Stimulated activated naive CD8-positive, alpha-beta T cell treated with anti-CD3 and anti-CD28 coated beads, Interleukin-15, Interleukin-2, amounts not matched to agents 100 U/mL and 50 U/mL, for 24 hours (primary cell): Measurements from ENCODE around the gene MZF1.
A peak's percentile ranks its signal among the peaks of the same experiment; 100 is the strongest.
"Not testable (repeated sequence)": the region's sequence is repeated elsewhere in the genome, so short reads cannot be mapped to it uniquely, and the experiment has no call there.

Experiments
- ATAC-seq: fragments of 150-1000 bp; cut with Tn5 transposase; one replicate; pipeline ENCODE4 v1.10.0; 2021
- DNase-seq: peaks from one replicate; pipeline ENCODE4 v3.0.0; 2021

MZF1 gene

DNA sequence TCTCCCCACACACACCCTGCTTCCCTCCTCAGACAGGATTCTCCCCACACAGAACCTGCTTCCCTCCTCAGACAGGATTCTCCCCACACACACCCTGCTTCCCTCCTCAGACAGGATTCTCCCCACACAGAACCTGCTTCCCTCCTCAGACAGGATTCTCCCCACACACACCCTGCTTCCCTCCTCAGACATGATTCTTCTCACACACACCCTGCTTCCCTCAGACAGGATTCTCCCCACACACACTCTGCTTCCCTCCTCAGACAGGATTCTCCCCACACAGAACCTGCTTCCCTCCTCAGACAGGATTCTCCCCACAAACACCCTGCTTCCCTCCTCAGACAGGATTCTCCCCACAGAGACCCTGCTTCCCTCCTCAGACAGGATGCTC lies 34.0 kb downstream of the MZF1 start:
- not testable (repeated sequence) for DNase-seq

DNA sequence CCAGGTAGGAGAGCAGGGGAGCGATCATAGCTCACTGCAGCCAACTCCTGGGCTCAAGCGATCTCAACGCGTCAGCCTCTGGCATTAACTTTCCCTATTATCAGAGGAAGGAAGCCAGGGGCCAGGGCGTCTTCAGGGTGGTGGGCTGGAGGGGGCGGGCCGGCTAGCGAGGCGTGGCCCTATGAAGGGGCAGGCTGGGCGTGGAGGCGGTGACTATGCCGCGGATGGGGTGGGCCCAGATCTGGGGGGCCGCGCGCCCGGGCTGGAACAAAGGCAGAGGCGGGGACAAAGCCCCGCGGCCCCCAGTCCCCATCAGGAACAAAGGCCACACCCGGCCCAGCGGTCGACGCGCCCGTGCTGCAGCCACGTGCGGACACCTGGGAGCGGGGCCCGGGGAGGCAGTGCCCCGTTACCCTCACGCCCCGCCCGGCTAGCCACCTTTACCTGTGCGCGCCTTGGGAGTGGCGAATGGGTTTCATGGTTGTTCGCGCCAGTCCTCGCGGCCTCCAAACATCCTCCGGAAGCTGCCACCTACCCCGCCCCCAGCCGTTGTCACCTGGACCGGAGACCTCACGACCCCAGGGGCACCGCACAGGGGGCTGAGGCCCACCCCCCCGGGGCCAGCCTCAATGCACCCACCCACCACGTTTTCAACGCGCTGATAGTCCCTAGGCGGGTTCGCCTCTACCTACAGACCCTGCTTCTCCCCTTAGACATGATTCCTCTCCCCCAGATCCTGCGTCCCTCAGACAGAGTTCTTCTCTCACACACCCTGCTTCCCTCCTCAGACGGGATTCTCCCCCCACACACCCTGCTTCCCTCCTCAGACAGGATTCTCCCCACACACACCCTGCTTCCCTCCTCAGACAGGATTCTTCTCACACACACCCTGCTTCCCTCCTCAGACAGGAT lies 34.6 kb downstream of the MZF1 start:
- DNase-seq (peak; percentile 64), ATAC-seq (peak; percentile 94)

More for the DNA sequence above, 34.0 kb downstream of the MZF1 start:
- ATAC-seq, result not testable (repeated sequence)

DNA sequence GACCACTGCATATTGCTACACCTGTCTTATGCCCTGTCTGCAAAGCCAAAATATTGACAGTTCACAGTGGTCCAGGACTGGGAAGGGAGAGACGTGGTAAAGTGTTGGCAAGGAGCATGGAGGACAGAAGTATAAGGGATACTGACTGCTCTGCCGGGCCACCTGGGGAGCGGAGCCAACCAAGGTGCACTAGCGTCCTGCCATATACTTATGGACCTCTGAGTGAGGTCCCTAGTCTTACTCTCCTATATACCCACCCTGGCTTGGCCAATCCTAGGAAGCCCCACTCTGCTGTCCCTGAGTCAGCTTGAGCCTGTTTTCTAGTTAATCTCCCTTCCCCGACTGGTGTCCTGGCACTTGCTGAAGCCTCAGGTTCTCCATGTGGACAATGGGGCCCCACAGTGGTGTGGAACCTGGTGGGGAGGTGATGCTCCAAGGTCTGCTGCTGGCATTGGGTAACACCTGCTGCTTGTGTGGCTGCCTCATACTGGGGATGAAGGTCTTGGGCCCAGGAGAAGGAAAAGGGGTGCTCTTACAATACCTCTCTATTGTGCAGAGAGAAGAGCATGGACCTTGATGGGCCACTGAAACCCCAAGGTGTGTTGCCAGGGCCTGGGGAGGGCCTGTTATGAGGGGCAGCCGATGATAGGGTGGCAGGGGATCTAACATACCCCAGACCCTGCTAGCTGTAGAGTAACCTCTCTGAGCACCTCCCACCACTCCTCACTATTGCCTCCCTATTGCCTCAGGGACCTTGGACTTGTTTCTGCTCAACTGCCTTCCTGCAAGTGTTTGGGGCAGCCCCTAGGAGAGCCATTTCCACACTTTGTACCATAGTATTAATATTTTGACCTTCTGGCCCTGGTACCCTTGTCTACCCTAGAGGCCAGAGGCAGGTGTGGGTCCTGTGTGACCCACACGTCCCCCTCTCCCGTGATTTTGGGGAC lies 36.0 kb downstream of the MZF1 start:
- DNase-seq, result no peak
- ATAC-seq, result no peak

DNA sequence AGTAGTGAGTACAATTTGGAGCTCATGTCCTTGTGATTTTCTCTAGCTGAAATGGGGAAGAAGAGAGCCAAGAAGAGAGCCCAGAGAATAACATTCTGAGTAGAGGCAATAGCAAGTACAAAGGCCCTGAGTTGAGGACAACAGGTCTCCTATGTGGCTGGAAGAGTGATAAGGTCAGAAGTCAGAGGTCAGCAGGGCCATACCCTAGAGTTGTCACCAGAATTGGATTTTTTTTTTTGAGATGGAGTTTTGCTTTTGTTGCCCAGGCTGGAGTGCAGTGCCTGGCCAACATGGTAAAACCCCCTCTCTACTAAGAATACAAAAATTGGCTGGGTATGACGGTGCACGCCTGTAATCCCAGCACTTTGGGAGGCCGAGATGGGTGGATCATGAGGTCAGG lies 37.3 kb downstream of the MZF1 start:
- ATAC-seq (no peak), DNase-seq (no peak)

DNA sequence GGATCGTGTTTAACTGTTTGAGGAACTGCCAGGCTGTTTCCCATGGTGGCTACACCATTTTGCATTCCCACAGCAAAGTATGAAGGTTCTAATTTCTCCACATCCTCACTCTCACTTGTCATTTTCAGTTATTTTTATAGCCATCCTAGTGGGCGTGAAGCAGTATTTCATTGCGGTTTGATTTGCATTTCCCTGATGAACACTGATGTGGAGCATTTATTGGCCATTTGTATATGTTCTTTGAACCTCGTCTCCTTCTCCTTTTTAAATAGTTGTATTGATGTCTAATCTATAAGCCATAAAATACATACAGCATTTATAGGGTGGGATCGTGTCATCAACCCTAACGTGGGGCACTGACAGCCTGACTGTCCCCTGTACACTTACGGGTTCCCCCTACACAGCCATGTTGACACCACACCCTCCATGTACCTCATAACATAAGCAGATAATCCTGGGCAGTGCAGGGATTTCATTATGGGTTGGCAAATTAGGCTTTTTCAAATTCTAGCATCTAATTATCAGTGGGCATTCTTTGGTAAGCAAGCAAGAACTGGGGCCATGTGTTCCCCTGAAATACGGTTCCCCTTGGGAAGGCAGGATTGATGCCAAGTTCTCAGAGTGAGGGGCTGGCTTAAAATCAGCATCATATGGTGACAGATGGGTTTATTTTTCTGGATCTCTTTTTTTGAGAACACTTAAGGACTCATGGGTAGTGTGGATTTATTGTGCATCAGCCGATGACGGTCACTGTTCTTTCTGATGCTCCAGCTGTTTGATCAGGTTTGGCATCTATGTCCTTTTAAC lies 41.9 kb downstream of the MZF1 start:
- ATAC-seq (no peak), DNase-seq (no peak)

DNA sequence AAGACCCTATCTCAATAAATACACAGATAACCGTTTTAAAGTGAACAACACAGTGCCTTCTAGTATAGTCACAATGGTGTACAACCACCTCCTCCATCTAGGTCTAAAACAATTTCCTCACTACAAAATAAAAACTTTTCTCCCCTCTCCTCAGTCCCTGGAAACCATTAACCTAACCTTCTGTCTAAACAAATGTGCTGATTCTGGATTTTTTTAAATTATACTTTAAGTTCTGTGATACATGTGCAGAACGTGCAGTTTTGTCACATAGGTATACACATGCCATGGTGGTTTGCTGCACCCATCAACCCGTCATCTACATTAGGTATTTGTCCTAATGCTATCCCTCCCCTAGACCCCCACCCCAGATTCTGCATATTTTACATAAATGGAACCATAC lies 43.7 kb downstream of the MZF1 start:
- DNase-seq, result no peak
- ATAC-seq, result no peak

DNA sequence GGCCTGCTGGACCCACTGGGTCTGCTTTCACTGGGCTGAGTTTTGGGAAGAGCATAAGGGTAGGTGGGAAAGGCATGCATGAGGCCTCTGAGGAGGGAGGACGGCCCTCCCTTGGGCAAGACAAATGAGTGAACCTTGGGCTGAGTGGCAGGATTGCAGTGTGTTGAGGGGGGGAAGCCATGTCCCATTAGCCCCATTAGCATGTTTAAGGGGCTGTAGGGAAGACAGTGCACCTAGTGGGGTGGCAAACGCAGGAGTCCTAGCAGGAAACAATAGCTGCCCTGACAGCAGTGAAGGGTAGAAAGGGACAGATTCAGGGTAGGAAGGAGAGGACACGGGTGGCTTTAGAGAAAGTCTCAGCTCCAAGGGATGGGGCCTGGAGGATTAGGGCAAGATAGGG lies 50.4 kb downstream of the MZF1 start:
- ATAC-seq (no peak), DNase-seq (no peak)

DNA sequence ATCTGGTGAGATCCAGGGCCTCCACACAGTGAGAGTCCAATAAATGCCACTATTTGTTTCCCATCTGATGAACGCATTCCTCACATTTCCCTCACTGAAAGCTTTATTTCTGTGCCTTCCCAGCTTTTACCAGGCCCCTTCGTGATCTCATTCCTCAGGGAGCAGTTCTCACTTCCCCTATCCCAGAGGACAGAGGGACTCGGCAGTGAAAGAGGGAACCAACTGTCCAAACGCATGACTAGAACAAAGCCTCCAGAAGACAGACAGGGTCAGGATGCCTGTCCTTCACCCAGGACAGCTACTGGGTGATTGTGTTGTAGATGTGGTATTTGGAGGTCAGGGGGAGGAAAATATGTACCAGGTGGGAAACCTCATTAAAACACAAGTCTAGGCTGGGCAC lies 51.5 kb downstream of the MZF1 start:
- no peak for ATAC-seq
- no peak for DNase-seq

DNA sequence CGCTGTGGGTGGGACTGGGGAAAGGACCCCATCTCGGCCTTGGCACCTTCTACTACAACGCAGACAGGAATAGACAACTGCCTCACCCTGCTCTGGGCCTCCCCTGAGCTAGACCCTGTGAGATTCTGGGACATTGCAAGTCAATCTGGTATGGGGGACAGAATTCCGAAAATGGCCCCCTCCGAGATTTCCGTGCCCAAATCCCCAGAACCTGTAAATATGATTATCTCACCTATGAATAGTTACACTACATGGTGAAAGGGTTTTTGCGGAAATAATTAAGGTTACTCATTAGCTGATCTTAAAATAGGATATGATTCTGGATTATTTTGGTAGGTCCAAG lies 52.9 kb downstream of the MZF1 start:
- DNase-seq, result no peak
- ATAC-seq, result no peak

DNA sequence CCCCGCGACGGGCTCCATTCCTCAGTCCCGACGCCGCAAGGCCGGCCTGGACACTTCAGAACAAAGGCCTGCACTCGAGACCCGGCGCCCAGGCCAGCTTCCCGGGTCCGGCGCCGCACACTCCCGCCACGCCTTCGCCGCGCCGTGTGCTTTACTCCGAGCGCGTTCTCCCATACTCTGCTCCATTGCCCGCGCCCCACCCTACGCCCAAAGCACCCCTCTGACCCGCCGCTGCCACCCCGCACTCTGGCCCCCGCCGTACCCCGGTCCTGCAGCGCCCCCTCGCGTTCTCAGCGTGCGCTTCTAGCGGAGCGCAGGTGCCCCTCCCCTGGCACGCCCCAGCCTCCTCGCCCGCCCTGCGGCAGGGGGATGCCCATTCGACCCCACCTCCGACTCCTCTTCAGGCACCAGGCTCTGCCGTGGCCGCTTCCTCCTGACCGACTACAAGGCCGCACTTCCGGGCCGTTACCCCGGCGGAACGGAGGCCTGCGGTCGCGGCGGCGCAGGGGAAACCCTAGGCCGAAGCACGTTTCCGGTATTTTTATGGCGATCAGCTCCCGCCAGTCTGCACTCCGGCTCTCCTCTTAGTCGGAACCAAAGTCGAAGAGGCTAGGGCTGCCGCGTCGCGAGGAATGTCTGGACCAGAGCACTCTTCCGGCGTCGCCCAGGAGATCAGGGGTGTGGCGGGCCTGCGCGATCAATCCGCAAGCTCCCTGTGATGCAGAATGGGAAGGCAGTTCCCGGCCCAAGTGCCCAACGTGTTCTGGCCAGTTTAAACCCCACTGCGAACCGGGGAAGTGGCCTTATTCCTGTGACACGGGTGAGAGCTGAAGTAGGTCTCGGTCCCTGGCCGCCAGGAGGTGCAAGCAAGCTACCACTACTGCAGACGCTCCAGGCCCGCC lies 53.5 kb downstream of the MZF1 start, which contains the start of gene ZBTB45:
ZBTB45 (minus strand) TSS at position 456 of the 902 bp plus-strand sequence. CDS start 2,137 bp downstream, outside the sequence.
- ATAC-seq (peak; percentile 86), DNase-seq (peak; percentile 96)

DNA sequence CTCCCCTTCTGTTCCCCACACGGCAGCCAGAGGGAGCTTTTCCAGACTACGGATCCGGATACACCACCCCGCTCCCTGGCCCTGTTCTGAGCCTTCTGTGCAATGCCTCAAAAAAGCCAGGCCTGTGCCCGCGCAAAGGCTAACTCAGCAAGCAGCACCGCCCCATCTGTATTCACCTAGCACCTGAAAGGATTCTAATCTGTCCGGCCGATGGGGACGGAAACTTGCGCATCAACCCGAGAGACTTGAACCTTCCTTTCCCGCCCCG lies 54.1 kb downstream of the MZF1 start:
- ATAC-seq (peak; percentile 1), DNase-seq (peak; percentile 64)

DNA sequence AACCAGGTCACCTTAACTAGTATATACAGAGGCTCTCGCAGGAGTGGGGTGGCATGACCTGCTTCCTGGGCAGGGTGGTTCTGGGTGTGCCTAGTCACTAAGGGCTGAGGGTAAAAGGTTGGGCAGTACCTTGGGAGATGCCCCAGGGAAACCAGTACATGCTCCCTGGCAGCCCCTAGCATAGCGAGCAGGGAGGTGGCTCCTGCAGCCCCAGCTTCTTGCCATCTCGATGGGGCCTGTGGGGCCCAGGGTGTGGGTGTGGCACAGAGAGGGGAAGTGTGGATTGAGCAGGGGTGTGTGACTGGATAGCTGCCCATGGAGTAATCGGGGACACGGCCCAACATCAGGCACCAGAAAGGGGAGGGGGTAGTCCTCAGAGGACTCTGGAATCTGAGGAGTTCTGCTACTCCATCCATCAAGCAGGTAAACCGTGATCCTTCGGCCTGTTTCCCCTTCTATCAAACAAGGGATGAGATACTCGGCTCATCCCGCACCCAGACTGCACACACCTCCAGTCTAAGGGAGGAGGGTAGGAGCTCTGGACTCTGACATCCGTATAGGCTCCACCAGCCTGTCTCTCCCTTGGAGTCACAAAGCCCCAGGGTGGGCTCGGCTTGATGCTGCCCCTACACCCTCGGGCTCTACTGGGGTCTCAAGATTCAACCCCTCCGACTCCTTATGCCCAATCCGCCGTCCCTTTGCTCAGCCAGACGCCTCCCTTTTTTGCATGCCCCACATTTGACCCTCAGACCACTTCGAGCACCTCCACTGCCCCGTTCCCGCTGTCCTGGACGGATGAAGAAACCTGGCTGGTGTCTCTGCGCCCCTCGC lies 54.7 kb downstream of the MZF1 start:
- no peak for DNase-seq
- no peak for ATAC-seq

DNA sequence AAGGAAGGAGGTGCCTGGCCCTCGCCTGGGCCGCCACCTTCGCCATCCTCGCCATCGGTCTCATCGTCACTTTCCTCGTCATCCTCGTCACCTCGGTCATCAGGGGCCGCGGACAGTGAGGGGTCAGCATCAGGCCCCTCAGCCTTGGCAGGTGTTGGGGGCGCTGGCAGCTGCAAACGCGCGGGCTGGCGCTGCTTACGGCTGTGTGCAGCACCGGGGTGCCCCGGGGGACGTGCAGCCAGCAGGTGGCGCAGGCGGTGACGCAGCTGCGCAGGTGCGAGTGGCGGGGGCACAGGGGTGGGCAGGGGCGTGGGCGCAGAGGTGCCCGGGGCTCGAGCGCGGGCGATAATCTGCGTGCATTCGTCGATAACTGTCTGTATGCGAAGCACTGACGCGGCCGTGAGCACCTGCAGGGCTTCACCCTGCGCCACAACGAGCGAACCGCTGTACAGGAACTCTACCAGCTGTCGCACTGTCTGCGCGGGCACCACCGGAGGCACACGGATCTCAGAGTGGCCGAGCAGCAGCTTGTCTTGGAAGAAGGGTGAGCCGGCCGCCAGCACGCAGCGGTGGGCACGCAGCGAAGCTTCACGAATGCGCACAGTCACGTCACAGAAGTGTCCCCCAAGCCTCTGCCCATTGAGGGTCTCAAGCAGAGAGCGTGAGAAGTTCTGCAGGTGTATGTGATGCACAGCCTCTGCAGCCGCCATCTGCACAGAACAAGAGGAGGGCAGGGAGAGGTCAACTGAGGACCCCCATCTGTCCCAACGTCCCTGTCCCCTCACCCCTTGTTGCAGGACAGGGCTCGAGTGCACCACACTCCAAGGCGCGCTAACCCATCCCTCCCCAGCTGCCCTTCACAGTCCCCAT lies 55.9 kb downstream of the MZF1 start:
- DNase-seq, result no peak
- no peak for ATAC-seq

DNA sequence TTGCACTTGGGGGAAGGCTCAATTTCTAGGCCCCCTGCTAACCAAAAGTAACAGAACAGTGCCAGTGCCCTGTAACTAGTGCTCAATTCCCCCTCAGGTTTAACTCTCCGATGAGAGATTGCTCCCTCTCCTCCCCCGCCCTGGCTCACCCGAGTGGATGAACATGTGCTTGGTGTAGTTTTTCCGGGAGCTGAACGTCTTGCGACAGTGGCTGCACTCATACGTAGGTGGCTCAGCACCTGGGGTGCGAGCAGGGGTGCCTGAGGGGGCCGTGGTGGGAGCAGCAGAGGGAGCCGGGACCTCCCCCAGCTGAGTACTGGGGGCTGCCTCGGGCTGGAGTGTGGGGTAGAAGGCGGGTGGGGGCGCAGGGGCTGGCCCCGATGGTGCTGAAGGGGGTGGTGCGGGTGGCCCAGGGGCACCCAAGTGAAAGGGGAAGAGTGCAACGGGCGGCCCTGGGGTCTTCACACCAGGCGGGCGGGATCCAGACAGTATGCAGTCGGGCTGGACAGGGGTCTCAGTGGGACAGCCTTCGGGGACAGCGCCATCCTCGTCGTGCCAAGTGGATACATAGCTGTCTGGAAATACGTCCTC lies 56.8 kb downstream of the MZF1 start:
- DNase-seq (no peak), ATAC-seq (no peak)

DNA sequence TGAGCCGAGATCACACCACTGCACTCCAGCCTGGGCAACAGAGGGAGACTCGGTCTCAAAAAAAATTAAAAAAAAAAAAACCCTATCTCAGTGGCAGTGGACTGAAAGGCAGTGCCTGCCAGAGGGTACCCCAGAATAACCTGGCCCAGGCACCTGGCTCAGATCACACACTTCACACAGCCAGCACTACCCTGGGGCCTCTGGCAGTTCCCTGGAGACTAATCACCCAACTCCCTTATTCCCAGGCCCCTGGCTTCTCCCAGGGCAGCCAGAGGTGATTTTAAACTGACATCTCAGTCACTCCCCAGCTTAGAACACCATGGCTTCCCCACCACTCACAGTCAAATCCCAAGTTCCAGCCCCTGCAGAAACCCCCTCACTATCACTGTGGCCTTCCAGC lies 57.9 kb downstream of the MZF1 start:
- ATAC-seq, result no peak
- DNase-seq, result no peak

DNA sequence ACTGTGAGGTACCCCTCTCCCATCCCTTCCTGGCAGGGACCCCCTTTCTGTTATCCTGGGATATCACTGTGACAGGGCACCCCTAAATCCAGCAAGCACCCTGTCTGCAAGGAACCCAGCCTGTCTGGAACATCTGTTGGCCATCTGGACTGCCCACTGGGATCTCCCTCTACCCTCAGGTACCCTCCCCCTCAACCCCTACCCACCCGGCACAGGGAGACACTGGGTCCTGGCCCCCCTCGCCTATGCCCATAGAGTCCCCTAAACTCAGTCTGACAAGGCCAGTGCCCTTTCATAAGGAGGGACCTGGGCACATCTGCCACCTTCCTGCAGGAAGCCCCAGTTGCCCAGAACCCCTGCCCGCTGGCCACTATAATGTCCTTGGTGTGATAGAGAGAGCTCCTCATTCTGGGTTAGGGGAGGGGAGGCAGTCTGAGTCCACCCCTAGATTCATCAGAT lies 58.5 kb downstream of the MZF1 start:
- DNase-seq (no peak), ATAC-seq (no peak)

DNA sequence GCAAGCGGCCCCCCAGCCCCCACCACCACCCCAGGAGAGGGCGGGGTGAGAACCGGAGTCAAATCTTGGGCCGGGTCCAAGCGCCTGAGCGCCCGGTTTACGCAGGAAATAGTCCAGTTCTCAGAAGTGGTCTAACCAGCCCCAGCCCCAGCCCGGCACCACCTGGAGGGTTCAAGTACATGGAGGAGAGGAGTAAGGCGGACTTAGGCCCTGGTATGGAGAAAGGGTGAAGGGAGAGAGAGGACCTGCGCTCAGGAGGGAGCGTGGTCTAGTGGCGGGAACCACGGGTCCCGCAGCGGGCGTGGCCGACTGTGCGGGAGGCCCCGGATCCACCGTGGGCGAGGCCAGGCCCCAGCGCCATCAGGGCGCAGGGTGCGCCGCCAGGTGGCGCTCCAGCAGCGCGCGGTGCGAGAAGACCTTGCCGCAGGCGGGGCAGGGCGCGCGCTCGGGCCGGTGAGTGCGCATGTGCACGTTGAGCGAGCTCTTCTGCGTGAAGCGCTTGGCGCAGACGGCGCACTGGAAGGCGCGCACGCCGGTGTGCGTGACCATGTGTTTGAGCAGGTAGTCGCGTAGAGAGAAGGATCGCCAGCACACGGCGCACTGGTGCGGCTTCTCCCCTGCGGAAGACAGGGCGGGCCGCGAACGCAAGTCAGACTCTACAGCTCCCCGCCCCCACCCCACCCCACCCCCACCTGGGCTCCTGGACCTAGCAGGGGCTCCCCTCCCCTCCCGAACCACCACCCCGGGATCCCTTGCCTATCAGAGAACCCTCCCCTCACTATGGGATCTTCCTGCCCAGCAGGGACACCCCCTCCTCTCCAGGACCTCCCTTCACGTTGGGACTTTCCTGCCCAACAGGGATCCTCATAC lies 59.2 kb downstream of the MZF1 start:
- peak; percentile 88 for ATAC-seq
- DNase-seq, result peak; percentile 98

DNA sequence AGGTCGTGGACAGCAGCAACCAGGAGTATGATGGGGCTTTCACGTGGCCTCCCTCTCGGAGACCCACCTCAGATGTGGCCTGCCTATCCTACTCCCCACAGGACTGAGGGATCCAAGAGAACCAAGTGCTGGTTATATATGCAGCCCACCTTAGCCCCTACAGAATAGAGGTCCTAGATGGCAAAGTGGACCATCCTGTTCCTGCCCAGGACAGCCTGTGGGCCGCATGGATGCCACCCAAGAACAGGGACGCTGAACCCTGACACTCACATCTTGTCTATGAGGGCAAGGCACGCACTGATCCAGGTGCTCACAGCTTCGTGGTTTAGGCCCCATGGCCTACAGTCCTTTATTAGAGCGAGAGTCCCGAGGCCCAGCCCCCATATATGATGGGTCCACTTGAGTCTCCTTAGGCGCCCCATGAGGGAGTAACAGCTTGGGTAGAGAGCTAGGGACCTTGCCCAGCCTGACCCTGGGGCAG lies 59.9 kb downstream of the MZF1 start:
- no peak for ATAC-seq
- no peak for DNase-seq
